HL-60 (cell line): Measurements from ENCODE around the gene THAP7.

Source experiments
- GABPA ChIP-seq: IDR thresholded peaks from 2 replicates; pipeline ENCODE4 v1.6.1; 2012; ENCODE audit warnings: low read depth
- POLR2AphosphoS5 ChIP-seq: IDR thresholded peaks from 2 replicates; pipeline ENCODE4 v1.6.1; 2012; ENCODE audit warnings: low read depth
- SPI1 ChIP-seq: IDR thresholded peaks from 2 replicates; pipeline ENCODE4 v1.6.1; 2012; ENCODE audit warnings: low read depth, mild to moderate bottlenecking, borderline replicate concordance
- TF ChIP-seq, protein P1 (sequence below): IDR thresholded peaks from one replicate; pipeline ENCODE4 v1.5.1; 2011; ENCODE audit warnings: low read length, control low read depth, inconsistent platforms; ENCODE audit not compliant: insufficient read depth

- TF ChIP-seq, protein P1, sequence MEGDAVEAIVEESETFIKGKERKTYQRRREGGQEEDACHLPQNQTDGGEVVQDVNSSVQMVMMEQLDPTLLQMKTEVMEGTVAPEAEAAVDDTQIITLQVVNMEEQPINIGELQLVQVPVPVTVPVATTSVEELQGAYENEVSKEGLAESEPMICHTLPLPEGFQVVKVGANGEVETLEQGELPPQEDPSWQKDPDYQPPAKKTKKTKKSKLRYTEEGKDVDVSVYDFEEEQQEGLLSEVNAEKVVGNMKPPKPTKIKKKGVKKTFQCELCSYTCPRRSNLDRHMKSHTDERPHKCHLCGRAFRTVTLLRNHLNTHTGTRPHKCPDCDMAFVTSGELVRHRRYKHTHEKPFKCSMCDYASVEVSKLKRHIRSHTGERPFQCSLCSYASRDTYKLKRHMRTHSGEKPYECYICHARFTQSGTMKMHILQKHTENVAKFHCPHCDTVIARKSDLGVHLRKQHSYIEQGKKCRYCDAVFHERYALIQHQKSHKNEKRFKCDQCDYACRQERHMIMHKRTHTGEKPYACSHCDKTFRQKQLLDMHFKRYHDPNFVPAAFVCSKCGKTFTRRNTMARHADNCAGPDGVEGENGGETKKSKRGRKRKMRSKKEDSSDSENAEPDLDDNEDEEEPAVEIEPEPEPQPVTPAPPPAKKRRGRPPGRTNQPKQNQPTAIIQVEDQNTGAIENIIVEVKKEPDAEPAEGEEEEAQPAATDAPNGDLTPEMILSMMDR = peak; percentile 9
- TF ChIP-seq POLR2AphosphoS5 (no peak), SPI1 (no peak), GABPA (no peak)
Measured at GRCh38 chr22:21022955-21023614, 21.2 kb upstream of the THAP7 start.
